Left lung (tissue), 10 donors: ENCODE data around the gene TRPV4. TPM values are rescaled to one million over a fixed set of nuclear protein-coding genes. Genes with fewer than 3 reads are reported as not detected.

Experiments
- ATAC-seq: fragments of 200-7000 bp; cut with Tn5 transposase; one replicate; pipeline ENCODE4 v1.9.1; 2020; ENCODE audit warnings: moderate library complexity
- DNase-seq, 4 donors: peaks; one replicate each; pipeline ENCODE4 v3.0.0-alpha.2; 2013 to 2020
- H3K27ac ChIP-seq, 2 donors: fragments of 200-600 bp; sonication (generic) in 1 of 2; one replicate each; pipeline versions ENCODE4 v1.5.0 to v1.8.0; 2020 to 2021
- H3K27me3 ChIP-seq, 2 donors: fragments of 200-600 bp; sonication (generic) in 1 of 2; one replicate each; pipeline versions ENCODE4 v1.5.0 to v1.8.0; 2020 to 2021
- H3K36me3 ChIP-seq, 2 donors: fragments of 200-600 bp; sonication (generic) in 1 of 2; one replicate each; pipeline versions ENCODE4 v1.5.0 to v1.8.0; 2020 to 2021
- H3K4me1 ChIP-seq, 2 donors: fragments of 200-600 bp; one replicate each; pipeline ENCODE4 v1.8.0; 2021
- H3K4me3 ChIP-seq, 2 donors: fragments of 200-600 bp; sonication (generic) in 1 of 2; one replicate each; pipeline versions ENCODE4 v1.5.0 to v1.8.0; 2020 to 2021; ENCODE audit warnings: mild to moderate bottlenecking in 1 of 2
- H3K9me3 ChIP-seq, 2 donors: fragments of 200-600 bp; sonication (generic) in 1 of 2; one replicate each; pipeline versions ENCODE4 v1.5.0 to v1.8.0; 2020 to 2021
- intact Hi-C, 2 donors: fragments of 100-400 bp; cut with DNase I; formaldehyde crosslinking; loops; one replicate each; pipeline versions ENCODE4 v1.11.2 to v1.14.2; 2022
- polyA plus RNA-seq, 6 donors: library from polyadenylated mRNA; unstranded; fragments of 120-200 nt; gene quantifications; one replicate each; pipeline ENCODE4 v1.2.1, GENCODE V29; 2013; ENCODE audit not compliant: insufficient read length in 6 of 6
- total RNA-seq, 2 donors: library from RNA; stranded (reverse); fragmentation: NEBNext Ultra II Directional; extraction: Animal tissue kit (Norgen Biotek cat#: 25700); gene quantifications; one replicate each; pipeline ENCODE4 v1.2.1, GENCODE V29; 2021
- TF ChIP-seq, protein P1 (sequence below), 2 donors: fragments of 200-600 bp; sonication (generic) in 1 of 2; IDR thresholded peaks; one replicate each; pipeline versions ENCODE4 v1.5.0 to v1.8.0; 2021; ENCODE audit warnings: antibody characterized with exemption in 2 of 2
- donor health status: DM: no; HTN: yes; CAD: no.
- donor health status: DM: no; HTN: no; CAD: no.

The TRPV4 gene
- total and polyA plus RNA-seq, 8 donors, result 2.2 to 3.7 (median 3.2) TPM

DNA sequence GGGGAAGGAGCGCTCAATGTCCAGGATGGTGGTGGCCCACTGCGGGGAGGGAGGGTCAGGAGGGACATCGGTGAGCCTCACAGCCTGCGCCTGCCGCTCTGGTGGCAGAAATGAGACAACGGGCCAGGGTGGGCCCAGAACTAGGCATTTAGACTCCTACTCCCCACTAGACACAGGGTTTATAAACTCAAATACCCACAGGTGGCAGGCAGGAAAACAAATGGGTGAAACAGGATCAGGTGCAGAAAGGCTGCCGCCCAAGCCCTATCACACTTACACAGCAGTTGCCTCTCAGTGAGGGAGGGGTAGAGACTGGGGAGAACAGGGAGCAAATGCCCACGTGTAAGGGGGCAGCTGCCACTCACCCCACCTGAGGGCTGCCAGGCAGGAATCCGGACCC, 46.4 kb downstream of the TRPV4 start:
- TF ChIP-seq, protein P1, sequence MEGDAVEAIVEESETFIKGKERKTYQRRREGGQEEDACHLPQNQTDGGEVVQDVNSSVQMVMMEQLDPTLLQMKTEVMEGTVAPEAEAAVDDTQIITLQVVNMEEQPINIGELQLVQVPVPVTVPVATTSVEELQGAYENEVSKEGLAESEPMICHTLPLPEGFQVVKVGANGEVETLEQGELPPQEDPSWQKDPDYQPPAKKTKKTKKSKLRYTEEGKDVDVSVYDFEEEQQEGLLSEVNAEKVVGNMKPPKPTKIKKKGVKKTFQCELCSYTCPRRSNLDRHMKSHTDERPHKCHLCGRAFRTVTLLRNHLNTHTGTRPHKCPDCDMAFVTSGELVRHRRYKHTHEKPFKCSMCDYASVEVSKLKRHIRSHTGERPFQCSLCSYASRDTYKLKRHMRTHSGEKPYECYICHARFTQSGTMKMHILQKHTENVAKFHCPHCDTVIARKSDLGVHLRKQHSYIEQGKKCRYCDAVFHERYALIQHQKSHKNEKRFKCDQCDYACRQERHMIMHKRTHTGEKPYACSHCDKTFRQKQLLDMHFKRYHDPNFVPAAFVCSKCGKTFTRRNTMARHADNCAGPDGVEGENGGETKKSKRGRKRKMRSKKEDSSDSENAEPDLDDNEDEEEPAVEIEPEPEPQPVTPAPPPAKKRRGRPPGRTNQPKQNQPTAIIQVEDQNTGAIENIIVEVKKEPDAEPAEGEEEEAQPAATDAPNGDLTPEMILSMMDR (IDR thresholded peaks at IDR 0.05), result no peak
- intact Hi-C loops, result no loop called here
- DNase-seq (peak in 1 of 4 donors; percentile 46), ATAC-seq (no peak)
- H3K27ac ChIP-seq, result no peak overlapping the region
- H3K4me3 ChIP-seq, result no peak overlapping the region
- no peaks in the 10 kb centered on the region for H3K4me1 ChIP-seq
- H3K9me3 ChIP-seq, result no peaks in the 10 kb centered on the region
- no peaks in the 10 kb centered on the region for H3K36me3 ChIP-seq
- H3K27me3 ChIP-seq, result no peaks in the 10 kb centered on the region

DNA sequence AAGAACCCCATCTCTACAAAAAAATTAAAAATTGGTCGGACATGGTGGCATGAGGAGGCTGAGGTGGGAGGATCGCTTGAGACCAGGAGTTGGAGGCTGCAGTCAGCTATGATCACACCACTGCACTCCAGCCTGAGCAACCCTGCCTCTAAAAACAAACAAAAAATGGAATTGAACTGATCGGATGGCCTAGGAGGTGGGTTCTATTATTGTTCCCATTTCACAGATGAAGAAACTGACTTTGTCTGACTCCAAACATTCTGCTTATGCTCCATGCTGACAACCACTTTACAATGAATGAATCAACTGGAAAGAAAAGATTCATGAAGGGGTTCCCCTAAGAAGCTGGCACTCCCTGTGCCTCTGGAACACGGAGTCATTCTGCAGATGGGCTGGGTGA, 47.3 kb downstream of the TRPV4 start:
- ATAC-seq (no peak), DNase-seq (no peak)
- Histone ChIP-seq H3K9me3 (no peaks in the 10 kb centered on the region), H3K4me1 (no peaks in the 10 kb centered on the region), H3K27me3 (no peaks in the 10 kb centered on the region), H3K36me3 (no peaks in the 10 kb centered on the region), H3K4me3 (no peak overlapping the region), H3K27ac (no peak overlapping the region)
- TF ChIP-seq, protein P1 (IDR thresholded peaks at IDR 0.05), result no peak
- intact Hi-C loops, result no loop called here

DNA sequence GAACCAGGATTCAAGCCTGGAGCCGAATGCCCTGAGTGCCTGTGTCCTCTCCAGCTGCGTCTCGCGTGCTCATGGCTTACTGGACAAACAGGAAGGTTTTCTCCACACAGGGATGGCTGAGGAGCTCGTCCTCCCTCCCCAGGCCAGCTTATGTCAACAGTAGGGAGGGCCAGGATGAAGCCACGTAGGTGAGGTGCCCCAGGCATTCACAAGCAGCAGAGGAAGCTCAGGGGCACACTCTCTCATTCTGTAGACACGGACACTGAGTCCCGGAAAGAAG, 49.3 kb downstream of the TRPV4 start:
- TF ChIP-seq, protein P1 (IDR thresholded peaks at IDR 0.05), result no peak
- Histone ChIP-seq H3K9me3 (peaks cover 0 to 3% of the 10 kb centered on the region in 2 donors), H3K27me3 (no peaks in the 10 kb centered on the region), H3K4me3 (no peak overlapping the region), H3K27ac (no peak overlapping the region), H3K4me1 (no peaks in the 10 kb centered on the region), H3K36me3 (no peaks in the 10 kb centered on the region)
- DNase-seq (no peak), ATAC-seq (no peak)
- intact Hi-C loops, result no loop called here

DNA sequence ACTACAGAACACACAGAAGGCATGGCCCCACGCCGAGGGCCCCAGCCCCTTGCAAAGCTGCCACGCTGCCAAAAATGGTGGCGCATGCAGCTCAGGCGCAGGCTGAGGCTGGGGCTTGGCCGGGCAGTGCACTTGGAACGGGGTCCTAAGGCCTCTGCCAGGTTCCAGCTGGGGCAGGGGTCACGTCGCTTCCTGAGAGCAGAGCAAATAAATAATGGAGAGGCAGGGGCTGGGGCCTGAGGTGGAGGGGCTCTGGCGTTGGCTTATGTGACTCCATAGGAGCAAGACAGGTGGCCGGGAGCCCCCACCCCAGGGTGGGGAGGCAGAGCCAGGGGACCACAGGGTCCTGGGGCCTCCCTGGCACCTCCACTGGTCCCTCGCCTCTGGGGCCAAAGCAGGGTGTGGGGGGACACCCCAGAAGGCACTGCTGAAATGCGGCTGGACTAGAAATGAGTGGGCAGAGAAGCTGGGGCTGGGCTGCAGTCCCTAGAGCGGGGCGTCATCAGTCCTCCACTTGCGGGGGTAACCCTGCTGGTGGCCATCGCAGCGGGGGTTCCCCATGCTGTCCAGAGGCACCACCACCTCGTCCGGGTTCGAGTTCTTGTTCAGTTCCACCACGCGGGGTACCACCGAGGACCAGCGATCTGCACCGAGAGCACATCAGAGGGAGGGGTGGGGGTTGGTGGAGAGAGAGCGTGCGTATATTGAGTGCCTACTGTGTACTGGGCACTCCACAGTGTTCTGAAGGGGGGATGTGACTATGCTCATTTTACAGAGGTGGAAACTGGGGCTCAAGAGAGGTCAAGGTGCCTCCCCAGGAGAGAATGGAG, 49.8 kb downstream of the TRPV4 start:
- DNase-seq (peak in 1 of 4 donors; percentile 69), ATAC-seq (no peak)
- Histone ChIP-seq H3K27ac (no peak overlapping the region), H3K27me3 (no peaks in the 10 kb centered on the region), H3K4me1 (no peaks in the 10 kb centered on the region), H3K4me3 (no peak overlapping the region), H3K9me3 (peaks cover 0 to 3% of the 10 kb centered on the region in 2 donors), H3K36me3 (no peaks in the 10 kb centered on the region)
- TF ChIP-seq, protein P1 (IDR thresholded peaks at IDR 0.05), result no peak
- intact Hi-C loops, result no loop called here

DNA sequence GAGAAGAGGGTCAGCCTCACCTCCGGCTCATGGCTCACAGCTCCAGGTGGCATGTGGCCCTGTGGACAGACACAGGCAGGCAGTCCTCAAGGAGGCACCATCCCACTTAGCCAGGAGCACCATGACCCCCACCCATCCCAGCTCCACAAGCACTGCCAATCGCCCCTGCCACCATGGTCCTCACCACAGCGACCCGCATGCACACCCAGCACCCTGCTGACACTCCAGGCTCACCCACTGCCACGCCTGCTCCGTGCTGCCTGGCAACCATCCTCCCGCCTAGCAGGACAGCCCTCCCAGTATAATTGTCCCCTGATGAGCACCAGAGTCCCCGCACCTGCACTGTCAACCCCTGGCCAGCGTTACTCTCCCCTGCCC, 50.9 kb downstream of the TRPV4 start:
- Histone ChIP-seq H3K4me3 (no peak overlapping the region), H3K27ac (no peak overlapping the region), H3K4me1 (no peaks in the 10 kb centered on the region), H3K9me3 (peaks cover 0 to 3% of the 10 kb centered on the region in 2 donors), H3K36me3 (no peaks in the 10 kb centered on the region), H3K27me3 (no peaks in the 10 kb centered on the region)
- intact Hi-C loops, result no loop called here
- TF ChIP-seq, protein P1 (IDR thresholded peaks at IDR 0.05), result no peak
- ATAC-seq, result no peak
- peak in 1 of 4 donors; percentile 65 for DNase-seq
